Activated naive CD8-positive, alpha-beta T cell (primary cell): ENCODE measurements around the gene RANBP3.
"Not testable (repeated sequence)": the region's sequence is repeated elsewhere in the genome, so short reads cannot be mapped to it uniquely, and the experiment has no call there.

Experiments used
- H3K27ac Mint-ChIP-seq: one replicate; pipeline ENCODE4 v1.8.0; 2021; ENCODE audit warnings: mixed read lengths
- H3K27me3 Mint-ChIP-seq: one replicate; pipeline ENCODE4 v1.8.0; 2021; ENCODE audit warnings: mixed read lengths
- H3K36me3 Mint-ChIP-seq: one replicate; pipeline ENCODE4 v1.8.0; 2021; ENCODE audit warnings: mixed read lengths
- H3K4me1 Mint-ChIP-seq: one replicate; pipeline ENCODE4 v1.8.0; 2021; ENCODE audit warnings: low read depth, mixed read lengths
- H3K4me3 Mint-ChIP-seq: one replicate; pipeline ENCODE4 v1.8.0; 2021; ENCODE audit warnings: mild to moderate bottlenecking, mixed read lengths
- H3K9me3 Mint-ChIP-seq: one replicate; pipeline ENCODE4 v1.8.0; 2021; ENCODE audit warnings: low read depth, mixed read lengths

The RANBP3 gene, protein sequence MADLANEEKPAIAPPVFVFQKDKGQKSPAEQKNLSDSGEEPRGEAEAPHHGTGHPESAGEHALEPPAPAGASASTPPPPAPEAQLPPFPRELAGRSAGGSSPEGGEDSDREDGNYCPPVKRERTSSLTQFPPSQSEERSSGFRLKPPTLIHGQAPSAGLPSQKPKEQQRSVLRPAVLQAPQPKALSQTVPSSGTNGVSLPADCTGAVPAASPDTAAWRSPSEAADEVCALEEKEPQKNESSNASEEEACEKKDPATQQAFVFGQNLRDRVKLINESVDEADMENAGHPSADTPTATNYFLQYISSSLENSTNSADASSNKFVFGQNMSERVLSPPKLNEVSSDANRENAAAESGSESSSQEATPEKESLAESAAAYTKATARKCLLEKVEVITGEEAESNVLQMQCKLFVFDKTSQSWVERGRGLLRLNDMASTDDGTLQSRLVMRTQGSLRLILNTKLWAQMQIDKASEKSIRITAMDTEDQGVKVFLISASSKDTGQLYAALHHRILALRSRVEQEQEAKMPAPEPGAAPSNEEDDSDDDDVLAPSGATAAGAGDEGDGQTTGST

DNA sequence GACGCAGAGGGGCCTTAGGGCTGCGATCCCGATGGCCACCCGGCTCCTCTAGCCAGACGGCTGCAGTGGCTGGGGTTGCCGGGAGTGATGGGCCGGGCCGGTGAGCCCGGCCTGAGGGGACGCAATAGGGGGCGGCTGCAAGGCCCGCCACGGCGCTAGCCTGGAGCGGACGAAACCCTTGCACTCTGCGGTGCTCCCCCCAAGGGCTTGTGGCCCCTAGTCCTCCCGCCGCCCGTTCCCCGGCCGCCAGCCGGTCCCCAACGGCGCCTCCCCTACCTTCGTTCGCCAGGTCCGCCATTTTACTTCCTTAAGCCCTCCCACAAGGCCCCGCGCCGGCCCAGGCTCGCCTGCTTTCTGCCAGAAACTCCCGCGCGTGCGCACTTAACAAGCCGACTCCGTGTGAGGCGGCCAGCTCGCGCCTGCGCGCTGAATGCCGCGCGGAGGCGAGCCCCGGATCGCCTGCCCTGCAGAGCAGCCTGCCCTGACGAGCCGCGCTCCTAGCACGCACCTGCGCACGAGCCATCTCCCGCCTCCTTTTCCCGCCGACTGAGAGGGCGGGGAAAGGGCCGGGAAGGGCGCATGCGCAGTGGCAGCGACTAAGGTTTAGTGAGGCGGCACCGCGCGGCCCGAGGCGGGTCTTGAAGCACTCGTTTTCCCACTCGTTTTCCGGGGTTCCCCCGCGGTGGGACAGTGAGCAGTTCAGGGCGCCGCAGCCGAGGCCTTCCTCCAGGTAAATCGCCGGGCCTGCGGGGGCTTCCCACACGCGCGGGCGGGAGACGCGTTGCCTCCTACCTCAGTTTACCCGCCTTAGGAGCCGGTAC, at the start of gene RANBP3:
RANBP3 (minus strand) TSS at position 356 of the 821 bp plus-strand sequence; CDS start at position 298, 58 bp downstream.
- no peaks in the 10 kb centered on the region for H3K9me3 Mint-ChIP-seq
- H3K27ac Mint-ChIP-seq: peak within 1 kb of the TSS; percentile 97
- peak within 1 kb of the TSS; percentile 97 for H3K4me3 Mint-ChIP-seq
- no peaks in the 10 kb centered on the region for H3K27me3 Mint-ChIP-seq
- H3K36me3 Mint-ChIP-seq: peaks cover 8% of the 10 kb centered on the region
- peaks cover 50% of the 10 kb centered on the region for H3K4me1 Mint-ChIP-seq

DNA sequence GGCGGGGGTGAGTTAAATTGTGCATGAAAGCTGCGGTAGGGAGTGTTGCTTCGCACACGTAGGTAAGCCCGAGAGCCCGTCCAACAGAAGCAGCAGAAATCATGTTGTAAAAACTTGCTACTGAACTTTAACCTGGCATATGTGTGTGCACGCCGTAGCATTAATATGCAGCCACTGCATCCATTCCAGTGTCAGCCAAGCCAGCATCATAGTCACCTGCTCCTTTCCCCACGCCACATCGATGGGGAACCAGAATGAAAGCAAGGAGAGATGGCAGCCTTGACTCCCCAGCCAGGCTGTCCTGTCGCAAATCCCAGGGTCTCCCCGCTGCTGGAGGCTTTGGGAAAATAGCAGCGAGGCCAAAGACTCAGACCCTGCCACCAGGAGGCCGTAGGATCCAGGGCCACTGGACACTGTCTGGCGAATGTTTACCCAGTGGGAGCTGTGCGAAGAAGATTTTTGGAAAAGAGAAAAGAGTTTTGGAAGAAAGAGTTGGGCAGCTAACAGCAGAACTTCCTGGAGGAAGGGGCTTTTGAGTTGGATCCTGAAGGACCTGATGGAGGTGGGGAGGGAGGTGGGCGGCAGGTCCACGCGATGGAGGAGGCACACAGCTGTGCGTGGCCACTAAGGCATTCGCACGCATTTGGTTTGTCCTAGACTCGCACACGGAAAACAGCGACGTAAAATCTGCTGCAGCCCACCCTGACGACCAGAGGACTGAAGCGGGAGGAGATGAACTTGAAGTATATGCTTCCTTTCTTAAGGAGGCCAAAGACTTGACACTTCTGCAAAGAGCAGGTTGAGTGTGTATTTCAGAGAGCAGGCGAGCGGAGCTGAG, 48.7 kb upstream of the RANBP3 start:
- no peak overlapping the region for H3K27ac Mint-ChIP-seq
- peaks cover 2% of the 10 kb centered on the region for H3K36me3 Mint-ChIP-seq
- no peaks in the 10 kb centered on the region for H3K4me1 Mint-ChIP-seq
- no peaks in the 10 kb centered on the region for H3K9me3 Mint-ChIP-seq
- no peak overlapping the region for H3K4me3 Mint-ChIP-seq
- no peaks in the 10 kb centered on the region for H3K27me3 Mint-ChIP-seq

DNA sequence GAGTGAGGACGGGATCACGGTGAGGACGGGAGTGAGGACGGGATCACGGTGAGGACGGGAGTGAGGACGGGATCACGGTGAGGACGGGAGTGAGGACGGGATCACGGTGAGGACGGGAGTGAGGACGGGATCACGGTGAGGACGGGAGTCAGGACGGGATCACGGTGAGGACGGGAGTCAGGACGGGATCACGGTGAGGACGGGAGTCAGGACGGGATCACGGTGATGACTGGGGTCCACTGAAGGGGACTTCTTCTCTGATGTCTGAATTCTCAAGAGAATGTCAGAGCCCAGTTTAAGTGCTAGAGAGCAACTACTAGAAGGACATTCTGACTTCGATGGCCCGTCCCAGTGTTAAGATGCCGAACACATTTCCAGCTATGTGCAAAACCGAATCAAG, 46.8 kb upstream of the RANBP3 start:
- not testable (repeated sequence) for H3K27ac Mint-ChIP-seq, H3K9me3 Mint-ChIP-seq, H3K36me3 Mint-ChIP-seq, H3K4me1 Mint-ChIP-seq, H3K27me3 Mint-ChIP-seq, H3K4me3 Mint-ChIP-seq

DNA sequence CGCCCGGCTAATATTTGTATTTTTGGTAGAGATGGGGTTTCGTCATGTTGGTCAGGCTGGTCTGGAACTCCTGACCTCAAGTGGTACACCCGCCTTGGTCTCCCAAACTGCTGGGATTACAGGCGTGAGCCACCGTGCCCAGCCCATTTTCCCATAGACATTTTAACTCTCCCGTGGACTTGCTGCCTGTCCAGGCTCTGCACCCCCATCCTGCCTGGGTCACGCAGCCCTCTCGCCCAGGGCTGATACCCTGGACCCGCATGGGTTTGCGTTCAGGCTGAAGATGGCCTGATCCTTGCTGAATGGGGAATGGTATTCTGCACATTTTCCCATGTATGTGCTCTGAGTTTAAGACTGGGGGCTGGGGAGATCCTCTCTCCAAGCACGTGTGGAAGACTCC, 46.0 kb upstream of the RANBP3 start:
- Mint-ChIP-seq H3K9me3 (no peaks in the 10 kb centered on the region), H3K4me3 (no peak overlapping the region), H3K27ac (no peak overlapping the region), H3K4me1 (peaks cover 5% of the 10 kb centered on the region), H3K27me3 (no peaks in the 10 kb centered on the region), H3K36me3 (no peaks in the 10 kb centered on the region)

DNA sequence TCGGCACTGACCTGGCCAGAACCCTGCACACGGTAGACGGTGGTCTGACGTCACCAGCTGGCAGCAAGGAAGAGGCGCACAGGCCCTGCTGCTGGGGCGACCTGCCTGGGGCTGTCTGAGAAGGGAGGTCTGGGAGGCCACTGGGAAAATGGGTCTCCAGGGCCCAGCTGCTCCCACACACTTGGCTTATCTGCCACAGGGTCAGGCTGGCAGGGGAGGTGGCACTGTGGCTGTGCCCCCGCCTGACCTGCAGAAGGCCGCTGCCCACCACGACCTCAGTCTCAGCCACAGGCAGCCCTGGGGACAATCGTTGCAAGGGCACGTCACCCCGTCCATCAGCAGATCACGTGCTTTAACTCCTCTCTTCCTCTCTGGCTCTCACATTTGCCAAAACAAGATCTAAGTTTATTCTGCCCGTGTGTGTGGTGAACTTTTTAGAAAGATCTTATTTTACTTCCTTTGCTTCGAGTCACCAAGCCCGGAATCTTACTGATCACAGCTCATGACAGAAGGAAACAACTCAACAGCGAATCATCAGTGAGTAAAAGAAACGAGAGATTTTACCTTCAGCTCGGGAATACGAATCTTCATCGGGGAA, 45.2 kb upstream of the RANBP3 start:
- H3K36me3 Mint-ChIP-seq: no peaks in the 10 kb centered on the region
- H3K27me3 Mint-ChIP-seq: no peaks in the 10 kb centered on the region
- no peak overlapping the region for H3K27ac Mint-ChIP-seq
- peaks cover 5% of the 10 kb centered on the region for H3K4me1 Mint-ChIP-seq
- H3K4me3 Mint-ChIP-seq: no peak overlapping the region
- H3K9me3 Mint-ChIP-seq: no peaks in the 10 kb centered on the region

DNA sequence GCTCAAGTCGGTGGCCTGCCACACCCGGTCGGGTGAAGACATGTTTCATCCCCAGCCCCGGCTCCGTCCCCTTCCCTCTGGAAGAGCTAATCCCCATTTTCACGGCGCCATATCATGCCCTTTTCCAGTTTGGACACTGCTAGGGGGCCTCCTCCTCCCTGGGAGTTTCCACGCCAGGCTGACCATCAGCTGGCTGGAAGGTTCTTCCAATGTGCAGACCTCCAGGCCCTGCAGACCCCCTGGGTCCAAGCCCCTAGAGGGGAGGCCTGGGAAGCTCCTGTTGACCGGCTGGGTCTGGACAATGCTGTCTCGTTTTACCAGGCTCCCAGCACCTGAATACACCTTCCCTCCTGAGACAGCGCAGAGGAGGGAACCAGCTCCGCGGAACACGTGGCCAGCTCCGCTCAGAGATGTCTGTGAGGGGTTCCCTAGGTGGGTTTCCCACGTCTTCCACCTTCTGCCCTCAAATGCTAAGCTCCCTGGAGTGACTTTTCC, 44.7 kb upstream of the RANBP3 start:
- Mint-ChIP-seq H3K4me1 (peaks cover 5% of the 10 kb centered on the region), H3K27ac (no peak overlapping the region), H3K4me3 (no peak overlapping the region), H3K9me3 (no peaks in the 10 kb centered on the region), H3K36me3 (no peaks in the 10 kb centered on the region), H3K27me3 (no peaks in the 10 kb centered on the region)

DNA sequence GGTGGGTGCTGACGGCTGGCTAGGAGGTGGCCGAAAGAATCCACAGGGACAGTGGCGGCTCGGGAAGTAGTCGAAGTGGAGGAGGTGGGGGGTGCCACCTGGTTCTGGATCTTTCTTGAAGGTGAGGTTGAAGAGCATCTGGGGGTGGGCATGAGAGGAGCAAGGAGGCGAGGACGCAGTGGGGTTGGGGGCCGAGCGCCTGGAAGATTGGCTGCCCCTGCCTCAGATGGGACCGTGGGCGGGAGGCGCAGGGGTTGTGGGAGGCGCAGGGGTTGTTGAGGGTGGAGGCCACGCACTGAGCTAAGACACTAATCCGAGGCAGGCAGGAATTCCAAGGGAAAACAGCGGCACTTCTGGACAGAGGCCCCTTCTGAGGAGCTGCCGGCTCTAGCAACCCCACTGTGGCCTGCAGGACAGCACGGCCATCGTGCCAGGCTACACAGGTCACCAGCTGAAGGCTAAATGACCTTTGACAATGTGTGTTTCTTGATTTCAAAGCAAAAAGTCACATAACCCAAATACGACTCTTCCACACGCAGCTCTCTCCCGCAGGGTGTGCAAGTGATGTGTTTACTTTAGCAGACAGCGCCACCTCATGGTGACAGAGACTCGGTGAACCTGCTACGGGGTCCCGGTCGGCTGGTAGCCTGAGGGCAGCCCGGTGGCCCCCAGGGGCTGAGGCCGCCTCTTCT, 44.1 kb upstream of the RANBP3 start:
- H3K27me3 Mint-ChIP-seq: no peaks in the 10 kb centered on the region
- peaks cover 5% of the 10 kb centered on the region for H3K4me1 Mint-ChIP-seq
- H3K36me3 Mint-ChIP-seq: no peaks in the 10 kb centered on the region
- H3K9me3 Mint-ChIP-seq: no peaks in the 10 kb centered on the region
- no peak overlapping the region for H3K27ac Mint-ChIP-seq
- H3K4me3 Mint-ChIP-seq: no peak overlapping the region

DNA sequence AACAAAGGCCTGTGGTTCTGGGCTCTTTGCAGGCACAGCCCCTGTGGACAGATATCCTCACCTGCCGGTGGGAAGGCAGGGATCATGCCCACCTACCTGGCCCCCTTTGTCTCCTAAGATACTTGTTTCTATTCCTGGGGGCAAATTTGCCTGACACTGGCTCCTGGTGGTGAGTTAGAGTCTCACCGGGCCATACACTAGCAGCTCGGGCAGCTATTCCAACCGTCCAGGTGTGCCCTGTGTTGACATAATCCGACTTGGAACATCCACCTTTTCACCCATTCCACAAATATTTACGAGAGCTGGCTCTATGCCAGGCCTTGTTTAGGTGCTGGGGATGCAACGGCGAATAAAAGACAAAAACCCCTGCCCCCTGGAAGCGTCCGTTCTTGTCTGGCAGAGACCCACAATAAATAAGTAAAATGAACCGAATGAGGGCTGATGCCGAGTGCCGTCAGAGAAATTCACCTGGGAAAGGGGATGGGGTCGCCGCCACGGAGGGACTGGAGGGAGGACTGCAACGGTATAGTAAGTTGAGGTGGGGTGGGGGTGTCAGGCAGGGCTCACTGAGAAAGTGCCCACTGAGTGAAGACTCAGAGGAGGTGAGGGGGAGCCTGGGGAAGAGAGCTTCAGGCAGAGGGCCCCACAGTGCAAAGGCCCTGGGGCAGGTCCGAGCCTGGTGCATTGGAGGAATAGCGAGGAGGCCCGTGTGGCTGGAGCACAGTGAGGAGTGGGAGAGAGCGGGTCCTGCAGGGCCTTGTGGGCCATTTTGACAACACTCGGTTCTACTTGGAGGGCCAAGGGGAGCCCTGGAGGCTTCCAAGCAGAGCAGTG, 43.2 kb upstream of the RANBP3 start:
- no peaks in the 10 kb centered on the region for H3K9me3 Mint-ChIP-seq
- H3K27ac Mint-ChIP-seq: no peak overlapping the region
- H3K4me3 Mint-ChIP-seq: no peak overlapping the region
- H3K27me3 Mint-ChIP-seq: no peaks in the 10 kb centered on the region
- H3K4me1 Mint-ChIP-seq: peaks cover 5% of the 10 kb centered on the region
- H3K36me3 Mint-ChIP-seq: no peaks in the 10 kb centered on the region

DNA sequence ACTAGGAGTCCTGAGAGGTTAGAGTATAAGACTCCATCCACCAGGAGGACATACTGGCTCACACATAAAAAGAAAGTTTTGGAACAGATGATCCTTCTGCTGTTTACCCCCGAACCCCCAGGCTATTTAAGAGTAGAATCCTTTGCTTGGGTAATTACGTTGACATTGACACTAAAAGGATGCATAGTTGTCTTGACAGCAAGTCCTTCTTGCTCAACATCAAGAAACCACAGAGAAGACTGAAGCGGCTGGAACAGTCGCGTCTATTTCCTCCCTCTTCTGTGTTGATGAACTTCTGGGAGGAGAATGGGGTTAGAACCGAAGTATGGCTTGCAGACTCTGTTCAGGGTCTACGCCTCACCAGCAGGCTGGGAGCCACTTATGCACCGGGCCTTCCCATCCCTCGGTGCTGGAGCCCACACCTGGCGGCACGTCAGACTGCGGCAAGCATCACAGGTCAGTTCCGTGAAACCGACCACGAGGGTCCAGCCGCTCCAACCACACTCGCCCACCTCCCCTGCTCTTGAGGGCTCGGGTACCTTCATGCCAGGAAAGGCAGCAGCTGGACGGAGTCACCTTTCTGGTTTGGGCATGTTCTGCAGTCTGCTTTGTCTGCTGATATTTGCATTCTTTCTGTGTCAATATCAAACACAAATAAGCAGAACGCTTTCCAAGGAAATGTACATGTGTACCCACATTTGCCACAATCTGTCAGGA, 42.4 kb upstream of the RANBP3 start:
- H3K4me3 Mint-ChIP-seq: no peak overlapping the region
- no peaks in the 10 kb centered on the region for H3K36me3 Mint-ChIP-seq
- no peaks in the 10 kb centered on the region for H3K9me3 Mint-ChIP-seq
- no peak overlapping the region for H3K27ac Mint-ChIP-seq
- H3K27me3 Mint-ChIP-seq: no peaks in the 10 kb centered on the region
- peaks cover 5% of the 10 kb centered on the region for H3K4me1 Mint-ChIP-seq

DNA sequence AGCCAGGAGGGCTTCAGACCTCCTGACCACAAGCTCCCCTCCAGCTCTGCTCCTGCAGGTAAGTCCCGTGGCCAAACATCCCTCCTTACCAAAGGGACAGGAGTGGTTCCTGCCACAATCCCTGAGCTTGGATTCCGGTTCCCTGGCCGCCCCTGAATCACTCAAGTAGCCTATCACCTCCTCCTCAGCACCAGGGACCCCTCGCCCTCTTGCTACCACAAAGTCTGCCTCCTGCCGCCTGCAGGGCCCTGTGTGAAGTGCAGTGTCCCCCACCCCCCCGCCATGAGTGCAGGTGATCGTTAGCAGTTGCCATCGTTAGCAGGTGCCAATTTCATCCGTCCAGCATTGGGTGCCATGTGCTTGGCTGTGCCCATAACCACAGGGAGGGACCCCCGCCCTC, 40.8 kb upstream of the RANBP3 start:
- Mint-ChIP-seq H3K27me3 (no peaks in the 10 kb centered on the region), H3K36me3 (no peaks in the 10 kb centered on the region), H3K9me3 (no peaks in the 10 kb centered on the region), H3K4me3 (no peak overlapping the region), H3K27ac (no peak overlapping the region), H3K4me1 (peaks cover 5% of the 10 kb centered on the region)

DNA sequence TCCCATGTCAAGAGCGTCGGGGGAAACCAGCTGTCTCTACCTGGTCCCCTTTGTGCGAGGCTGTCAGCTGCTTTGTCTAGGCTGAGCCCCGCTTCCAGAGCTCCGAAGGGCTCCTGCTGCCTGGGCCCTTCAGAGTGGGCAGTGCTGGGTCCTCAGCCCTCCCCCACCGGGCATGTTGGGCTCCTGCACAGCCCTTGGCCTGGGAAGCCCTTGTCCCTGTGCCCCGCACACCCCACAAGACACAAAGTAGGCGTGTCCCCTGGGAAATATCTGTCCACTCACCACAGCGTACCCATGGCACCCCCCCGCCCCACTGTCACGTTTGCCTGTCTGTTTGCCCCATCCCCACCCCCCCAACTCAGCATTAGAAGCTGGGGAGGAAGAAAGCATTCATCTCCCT, 39.6 kb upstream of the RANBP3 start:
- H3K36me3 Mint-ChIP-seq: no peaks in the 10 kb centered on the region
- H3K27me3 Mint-ChIP-seq: no peaks in the 10 kb centered on the region
- peaks cover 5% of the 10 kb centered on the region for H3K4me1 Mint-ChIP-seq
- H3K9me3 Mint-ChIP-seq: no peaks in the 10 kb centered on the region
- H3K27ac Mint-ChIP-seq: no peak overlapping the region
- no peak overlapping the region for H3K4me3 Mint-ChIP-seq

DNA sequence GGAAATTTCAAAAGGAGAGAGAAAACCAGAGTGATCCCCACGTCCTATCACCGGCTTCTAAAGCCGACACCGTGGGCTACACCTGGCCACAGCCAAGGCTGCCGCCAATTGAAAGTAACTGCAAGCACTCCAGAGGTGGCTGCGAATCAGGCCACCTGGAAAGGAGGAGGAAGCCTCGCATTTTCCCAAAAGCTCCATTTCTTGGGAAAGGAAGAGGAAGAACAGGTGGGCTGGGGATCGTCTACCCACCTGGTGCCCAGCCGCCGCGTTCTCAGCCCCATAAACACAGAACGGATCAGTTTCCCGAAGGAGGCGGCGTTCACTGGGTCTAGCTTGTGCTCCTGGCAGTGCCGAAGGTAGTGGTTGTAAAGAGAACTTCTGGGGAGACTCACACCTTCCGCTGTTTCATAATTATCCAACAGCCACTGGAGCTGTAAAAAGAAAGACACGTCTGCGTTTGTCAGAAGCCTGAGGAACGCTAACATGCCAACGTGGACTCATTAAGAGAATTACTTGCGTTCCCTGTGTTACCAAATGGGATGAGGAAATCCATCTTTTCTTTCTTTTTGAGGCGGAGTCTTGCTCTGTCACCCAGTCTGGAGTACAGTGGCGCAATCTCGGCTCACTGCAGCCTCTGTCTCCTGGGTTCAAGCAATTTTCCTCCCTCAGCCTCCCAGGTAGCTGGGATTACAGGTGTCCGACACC, 38.1 kb upstream of the RANBP3 start:
- Mint-ChIP-seq H3K9me3 (no peaks in the 10 kb centered on the region), H3K36me3 (no peaks in the 10 kb centered on the region)

More for the DNA sequence above, 38.1 kb upstream of the RANBP3 start:
- H3K4me1 Mint-ChIP-seq: peaks cover 5% of the 10 kb centered on the region
- H3K4me3 Mint-ChIP-seq: no peak overlapping the region
- no peak overlapping the region for H3K27ac Mint-ChIP-seq
- no peaks in the 10 kb centered on the region for H3K27me3 Mint-ChIP-seq
